C4-2B (cell line): ENCODE measurements around the gene CYFIP2.

Source experiments
- H3K27ac ChIP-seq: fragments of 450-650 bp; 2 replicates; pipeline ENCODE4 v1.5.1; 2017
- ZFX ChIP-seq: fragments of 450-650 bp; IDR thresholded peaks from 2 replicates; pipeline ENCODE4 v1.6.1; 2017
- TF ChIP-seq, protein P1 (sequence below): fragments of 450-650 bp; conservative IDR thresholded peaks from 2 replicates; pipeline ENCODE4 v1.5.1; 2017; ENCODE audit warnings: mild to moderate bottlenecking

CYFIP2 gene

DNA sequence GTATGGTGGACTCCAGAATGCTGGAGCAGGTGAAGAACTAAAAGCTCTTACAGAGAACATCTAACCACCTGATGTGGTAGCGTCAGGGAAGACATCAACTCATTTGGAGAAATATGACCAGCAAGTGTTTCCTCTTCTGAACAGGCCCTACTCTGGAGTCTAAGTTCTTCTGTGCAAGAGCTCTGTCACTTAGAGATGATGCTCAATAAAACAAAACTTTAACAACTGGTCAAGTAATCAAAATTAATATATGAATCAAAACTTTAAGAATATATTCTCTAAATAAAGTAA is 85.8 kb downstream of the CYFIP2 start:
- no peak overlapping the region for H3K27ac ChIP-seq
- TF ChIP-seq, protein P1, sequence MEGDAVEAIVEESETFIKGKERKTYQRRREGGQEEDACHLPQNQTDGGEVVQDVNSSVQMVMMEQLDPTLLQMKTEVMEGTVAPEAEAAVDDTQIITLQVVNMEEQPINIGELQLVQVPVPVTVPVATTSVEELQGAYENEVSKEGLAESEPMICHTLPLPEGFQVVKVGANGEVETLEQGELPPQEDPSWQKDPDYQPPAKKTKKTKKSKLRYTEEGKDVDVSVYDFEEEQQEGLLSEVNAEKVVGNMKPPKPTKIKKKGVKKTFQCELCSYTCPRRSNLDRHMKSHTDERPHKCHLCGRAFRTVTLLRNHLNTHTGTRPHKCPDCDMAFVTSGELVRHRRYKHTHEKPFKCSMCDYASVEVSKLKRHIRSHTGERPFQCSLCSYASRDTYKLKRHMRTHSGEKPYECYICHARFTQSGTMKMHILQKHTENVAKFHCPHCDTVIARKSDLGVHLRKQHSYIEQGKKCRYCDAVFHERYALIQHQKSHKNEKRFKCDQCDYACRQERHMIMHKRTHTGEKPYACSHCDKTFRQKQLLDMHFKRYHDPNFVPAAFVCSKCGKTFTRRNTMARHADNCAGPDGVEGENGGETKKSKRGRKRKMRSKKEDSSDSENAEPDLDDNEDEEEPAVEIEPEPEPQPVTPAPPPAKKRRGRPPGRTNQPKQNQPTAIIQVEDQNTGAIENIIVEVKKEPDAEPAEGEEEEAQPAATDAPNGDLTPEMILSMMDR, result no peak
- no peak for TF ChIP-seq ZFX

DNA sequence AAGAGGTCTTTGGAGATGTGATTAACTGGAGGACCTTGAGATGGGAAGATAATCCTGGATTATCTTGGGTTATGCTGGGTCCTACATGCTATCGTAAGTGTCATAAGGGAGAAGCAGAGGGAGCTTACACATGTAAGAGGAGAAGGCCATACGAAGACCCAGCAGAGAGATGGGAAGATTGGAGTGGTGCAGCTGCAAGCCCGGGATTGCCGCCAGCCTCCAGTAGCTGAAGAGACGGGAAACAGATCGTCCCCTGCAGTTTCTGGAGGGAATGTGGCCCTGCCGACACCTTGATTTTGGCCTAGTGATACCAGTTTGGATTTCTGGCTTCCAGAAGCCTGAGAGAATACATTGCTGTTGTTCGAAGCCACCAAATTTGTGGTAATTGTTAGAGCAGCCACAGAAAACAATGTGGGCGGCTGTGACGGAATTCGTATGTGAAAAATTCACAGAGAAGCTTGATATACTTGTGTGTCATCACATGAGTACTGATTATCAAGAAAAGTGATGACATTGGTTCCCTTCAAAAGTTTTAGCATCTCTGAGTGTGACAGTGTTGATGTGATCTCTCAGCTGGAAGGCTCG is 86.9 kb downstream of the CYFIP2 start:
- H3K27ac ChIP-seq, result no peak overlapping the region
- TF ChIP-seq, protein P1, result no peak
- TF ChIP-seq ZFX, result no peak

DNA sequence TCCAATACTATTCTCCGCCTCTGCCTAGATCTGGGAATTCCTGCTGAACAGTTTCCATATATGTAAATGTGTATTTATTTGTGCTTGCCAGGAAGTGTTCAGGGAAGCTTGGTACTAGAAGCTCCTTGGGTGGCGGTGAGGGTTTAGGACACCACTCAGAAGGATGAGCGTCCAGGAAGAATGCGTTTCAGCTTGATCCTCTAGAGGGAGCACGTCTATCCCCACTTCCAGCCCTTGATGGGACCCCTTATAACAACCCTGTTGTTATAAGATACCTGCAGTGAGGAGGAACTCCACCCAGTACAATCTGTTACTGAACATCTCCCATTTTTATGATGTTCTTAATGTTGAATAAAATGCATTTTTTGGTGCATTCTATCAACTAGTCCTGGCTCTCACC is 88.9 kb downstream of the CYFIP2 start:
- TF ChIP-seq ZFX, result no peak
- TF ChIP-seq, protein P1, result peak; percentile 55
- H3K27ac ChIP-seq, result no peak overlapping the region

DNA sequence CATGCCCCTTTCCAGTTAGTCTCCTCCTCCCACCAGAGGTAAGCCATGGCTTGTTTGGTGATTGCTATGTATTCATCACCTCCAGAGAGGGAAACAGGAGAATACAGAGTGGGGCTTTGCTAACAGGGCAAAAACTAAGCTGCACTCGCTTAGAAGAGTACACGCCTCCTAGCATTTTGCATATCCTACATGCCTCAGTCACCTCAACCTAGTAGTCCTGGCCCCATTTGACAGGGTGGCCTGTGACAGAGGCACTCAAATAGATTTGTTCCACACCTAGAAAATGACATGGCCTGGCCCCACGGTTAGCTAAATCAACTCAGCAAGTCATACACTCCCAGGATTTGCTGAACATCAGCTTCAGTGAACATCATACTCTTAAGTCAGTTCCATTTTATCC is 90.7 kb downstream of the CYFIP2 start:
- no peak overlapping the region for H3K27ac ChIP-seq
- TF ChIP-seq, protein P1, result no peak
- TF ChIP-seq ZFX, result no peak

DNA sequence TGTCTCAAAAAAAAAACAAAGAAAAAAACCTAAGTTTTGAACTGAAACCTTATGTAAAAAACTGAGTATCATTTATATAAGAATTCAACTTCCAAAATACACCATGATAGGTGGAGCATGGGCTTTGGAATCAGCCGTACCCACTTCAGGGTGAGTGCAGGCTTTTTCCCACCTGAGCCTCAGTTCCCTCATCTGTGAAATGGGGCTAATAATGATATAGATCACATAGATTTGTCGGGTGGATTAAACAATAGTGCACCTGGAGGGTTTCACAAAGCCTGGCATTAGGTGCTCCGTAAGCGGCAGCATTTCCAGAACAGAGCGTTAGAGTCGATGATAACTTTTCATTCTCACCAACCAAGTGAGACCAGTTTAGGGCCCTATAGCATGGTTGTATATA is 91.9 kb downstream of the CYFIP2 start:
- no peak overlapping the region for H3K27ac ChIP-seq
- TF ChIP-seq, protein P1, result no peak

- H3K27ac ChIP-seq, result no peak overlapping the region
- TF ChIP-seq ZFX, result no peak
- TF ChIP-seq, protein P1, result no peak
Measured at GRCh38 chr5:157358871-157359270, 92.9 kb downstream of the CYFIP2 start.

DNA sequence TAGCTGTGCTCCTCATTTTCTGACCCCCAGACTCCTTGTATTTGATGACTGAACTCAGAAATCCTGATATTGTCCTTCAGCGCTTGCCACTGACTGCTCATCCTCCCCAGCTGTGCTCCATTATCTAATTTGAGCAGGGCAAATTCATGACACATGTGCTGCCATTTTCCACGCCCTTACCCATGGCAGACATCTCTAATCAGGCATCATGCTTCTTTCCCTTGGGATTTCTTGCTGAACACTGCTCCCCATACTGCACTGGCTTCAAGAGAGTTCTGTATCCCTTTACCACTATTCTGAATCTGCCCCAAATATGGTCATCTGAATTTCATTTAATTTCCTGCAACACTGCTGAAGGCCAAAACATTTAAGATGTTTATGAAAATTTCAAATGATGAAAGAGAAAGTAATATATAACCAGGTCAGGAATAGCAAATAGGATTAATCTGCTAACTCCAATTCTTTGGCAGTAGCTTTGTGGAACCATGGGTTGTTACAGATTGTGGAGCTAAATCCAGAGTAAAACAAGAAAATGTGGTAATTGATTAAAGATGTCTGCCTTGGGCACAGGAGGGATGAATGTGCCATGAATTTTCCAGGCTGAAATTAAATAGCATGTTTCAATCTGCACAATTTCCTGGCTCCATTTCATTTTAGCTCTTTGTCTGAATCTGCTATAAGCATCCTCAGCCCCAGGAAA is 93.6 kb downstream of the CYFIP2 start:
- TF ChIP-seq ZFX, result no peak
- TF ChIP-seq, protein P1, result no peak
- H3K27ac ChIP-seq, result no peak overlapping the region
